Hematopoietic multipotent progenitor cell treated with erythropoietin and hydrocortisone succinate and interleukin-3 and kit ligand, for 17 days (in vitro differentiated cells): ENCODE data around the gene TCF7L2.

Experiments
- DNase-seq: peaks from one replicate; pipeline ENCODE4 v3.0.0-alpha.2; 2015; ENCODE audit warnings: low spot score

TCF7L2 gene

DNA sequence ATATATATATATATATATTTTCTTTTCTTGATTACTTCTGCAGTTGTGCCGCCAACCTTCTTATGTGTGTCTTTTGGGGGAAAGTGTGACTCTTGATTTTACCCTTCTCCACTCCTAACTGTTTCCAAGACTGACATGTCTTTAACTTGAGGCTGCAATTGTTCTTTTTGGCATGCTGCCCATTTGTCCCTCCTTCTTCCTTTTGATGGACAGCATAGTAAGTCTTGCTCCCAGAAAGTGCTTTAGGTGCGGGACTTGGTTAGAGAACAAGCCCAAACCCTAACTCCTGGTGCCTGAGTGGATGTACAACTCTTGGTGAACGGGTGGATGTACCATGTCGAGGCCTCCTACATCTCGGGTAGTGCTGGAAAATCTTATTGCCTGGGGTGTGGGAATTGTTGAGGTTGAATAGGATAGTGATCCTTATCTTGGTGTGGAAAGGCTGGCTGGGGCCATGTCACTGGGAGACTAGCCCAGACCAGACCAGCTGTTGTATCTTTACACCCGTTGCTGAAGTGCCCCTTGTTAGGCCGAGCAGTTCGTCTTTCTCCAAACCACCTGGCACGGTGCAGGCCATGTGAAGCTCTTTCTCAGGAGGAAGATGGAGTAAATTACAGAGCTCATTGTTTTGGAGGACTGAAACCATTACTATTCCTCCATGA, 16.3 kb downstream of the TCF7L2 start:
- DNase-seq, result no peak

DNA sequence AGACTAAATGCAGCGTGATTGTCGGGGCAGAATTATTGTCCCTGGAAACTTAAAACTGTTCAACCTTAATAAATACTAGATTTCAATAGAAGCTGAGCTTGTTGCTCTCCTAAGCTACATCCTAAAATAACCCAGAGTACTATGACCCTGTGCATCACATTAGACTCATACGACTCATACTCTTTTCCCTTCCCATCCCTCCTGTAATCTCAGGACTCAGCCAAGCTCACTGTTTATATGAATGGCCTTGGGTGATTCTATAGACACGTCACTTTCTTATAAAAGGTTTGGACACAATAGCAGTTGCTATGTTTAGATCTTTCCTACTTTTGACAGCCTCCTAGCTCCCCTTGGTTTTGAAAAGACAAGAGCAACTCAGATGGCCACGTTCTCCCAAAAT, 17.2 kb downstream of the TCF7L2 start:
- no peak for DNase-seq

DNA sequence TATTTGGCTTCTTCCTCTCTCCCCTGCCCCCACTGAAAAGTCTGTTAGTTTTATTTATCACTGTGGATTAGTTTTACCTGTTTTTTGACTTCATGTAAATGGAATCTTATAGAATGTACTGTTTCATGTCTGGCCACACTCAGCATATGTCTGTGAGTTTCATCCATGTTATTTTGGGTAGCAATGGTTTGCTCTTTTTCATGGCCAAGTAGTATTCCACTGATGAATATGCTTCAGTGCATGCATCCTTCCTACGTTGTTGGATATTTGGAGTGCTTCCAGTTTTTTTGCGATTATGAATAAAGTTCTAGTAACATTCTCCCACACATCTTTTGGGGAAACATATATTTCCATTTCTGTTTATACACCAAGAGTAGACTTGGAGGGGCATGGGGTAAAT, 19.1 kb downstream of the TCF7L2 start:
- no peak for DNase-seq

DNA sequence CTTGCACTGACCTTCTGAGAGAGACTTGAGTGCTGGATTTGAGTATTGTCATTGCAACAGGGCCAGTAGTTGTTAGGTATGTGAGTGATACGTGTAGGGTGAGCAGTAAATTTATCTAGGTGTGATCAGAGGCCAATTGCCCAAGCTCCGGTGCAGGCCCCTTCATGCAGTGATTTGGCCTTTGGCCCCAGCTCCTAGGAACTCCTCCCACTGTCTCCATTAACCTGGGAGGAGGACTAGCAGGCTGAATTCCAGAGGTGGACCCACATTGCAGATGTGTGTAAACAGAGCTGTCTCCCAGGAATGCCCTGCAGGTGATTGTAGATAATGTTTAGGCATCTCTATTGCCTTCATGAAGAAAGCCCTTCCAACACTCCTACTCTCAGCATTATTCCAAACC, 19.5 kb downstream of the TCF7L2 start:
- no peak for DNase-seq

DNA sequence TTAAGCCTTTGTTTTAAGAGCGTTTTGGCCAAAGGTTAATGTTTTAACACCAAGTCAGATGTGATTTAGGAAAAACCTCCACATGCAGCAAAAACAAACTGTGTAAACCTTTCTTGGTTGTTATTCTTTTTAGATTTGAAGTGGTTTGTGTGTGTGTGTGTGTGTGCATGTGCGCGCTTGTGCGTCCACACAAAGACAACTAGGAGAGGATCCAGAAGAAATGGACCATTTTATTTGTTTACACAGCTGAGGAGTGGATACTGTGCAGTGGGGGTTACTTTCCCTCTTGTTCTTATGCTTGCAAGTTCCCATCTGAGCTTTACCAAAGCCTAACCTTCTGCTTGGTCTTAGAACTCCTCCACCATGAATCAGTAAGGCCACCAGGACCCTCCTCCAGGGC, 20.0 kb downstream of the TCF7L2 start:
- no peak for DNase-seq

DNA sequence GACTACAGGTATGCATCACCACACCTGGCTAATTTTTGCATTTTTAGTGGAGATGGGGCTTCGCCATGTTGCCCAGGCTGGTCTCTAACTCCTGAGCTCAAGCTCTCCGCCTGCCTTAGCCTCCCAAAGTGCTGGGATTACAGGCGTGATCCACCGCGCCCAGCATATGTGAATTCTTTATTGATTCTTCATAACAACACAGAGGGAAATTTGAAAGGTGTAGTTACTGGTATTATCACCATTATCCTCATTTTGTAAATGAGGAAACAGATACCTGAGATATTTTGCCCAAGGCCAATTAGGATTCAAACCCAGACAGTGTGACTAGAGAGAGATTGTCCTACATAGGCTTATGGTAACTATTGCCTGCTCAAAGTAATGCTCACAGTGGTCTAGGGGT, 22.6 kb downstream of the TCF7L2 start:
- no peak for DNase-seq

DNA sequence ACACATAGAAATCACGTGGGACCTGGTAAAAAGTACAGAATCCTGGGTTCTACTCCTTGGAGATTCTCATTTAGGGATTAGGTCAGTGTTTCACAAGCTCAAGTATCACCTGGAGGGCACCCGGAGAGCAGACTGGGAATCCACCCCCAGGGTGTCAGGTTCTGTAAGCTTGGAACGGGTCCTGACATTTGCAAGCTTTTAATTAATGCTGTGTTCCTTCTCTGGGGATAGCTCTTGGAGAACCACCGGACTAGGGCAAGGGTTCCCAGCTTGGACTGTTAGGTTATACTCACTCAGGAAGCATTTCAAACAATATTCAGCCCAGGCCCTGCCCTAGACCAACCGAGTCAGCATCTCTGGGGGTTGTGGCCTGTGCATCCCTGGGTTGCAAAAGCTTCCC, 23.0 kb downstream of the TCF7L2 start:
- DNase-seq, result no peak

DNA sequence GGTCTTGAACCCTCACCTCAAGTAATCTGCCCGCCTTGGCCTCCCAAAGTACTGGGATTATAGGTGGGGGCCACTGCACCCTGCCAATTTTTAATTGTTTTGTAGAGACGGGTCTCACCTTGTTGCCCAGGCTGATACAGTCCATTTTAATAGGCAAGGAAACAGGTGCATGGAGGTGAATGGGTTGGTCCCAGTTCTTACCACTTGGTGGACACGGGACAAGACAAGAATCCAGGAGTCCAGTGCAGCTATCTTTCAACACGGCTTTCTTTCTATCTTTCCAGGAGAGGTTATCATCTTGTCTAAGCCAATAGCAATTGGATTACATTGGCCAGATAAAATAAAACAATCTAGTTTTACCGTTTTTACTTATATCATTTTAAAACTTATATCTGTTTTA, 23.8 kb downstream of the TCF7L2 start:
- DNase-seq, result no peak

DNA sequence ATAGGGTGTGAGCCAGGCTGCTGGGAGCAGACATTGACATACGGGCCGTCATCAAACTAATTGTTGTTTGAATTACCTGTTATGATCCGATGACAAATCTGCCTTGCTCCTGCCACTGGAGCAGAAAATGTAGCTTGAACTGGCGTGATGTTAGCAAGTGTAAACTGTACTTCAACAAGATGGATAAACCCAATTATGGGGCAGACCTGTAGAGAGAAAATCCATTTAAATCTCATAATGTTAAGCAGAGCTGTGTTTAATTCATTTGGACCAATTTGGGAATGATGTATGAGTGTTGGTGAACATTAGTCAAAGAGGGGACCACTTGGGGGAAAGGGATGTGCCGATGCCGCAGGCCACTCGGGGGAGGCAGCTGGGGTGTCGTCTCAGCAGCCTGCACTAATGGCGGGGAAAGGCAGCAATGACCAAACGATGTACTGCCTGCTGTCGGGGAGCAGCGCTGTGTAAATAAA, 27.4 kb downstream of the TCF7L2 start:
- no peak for DNase-seq

DNA sequence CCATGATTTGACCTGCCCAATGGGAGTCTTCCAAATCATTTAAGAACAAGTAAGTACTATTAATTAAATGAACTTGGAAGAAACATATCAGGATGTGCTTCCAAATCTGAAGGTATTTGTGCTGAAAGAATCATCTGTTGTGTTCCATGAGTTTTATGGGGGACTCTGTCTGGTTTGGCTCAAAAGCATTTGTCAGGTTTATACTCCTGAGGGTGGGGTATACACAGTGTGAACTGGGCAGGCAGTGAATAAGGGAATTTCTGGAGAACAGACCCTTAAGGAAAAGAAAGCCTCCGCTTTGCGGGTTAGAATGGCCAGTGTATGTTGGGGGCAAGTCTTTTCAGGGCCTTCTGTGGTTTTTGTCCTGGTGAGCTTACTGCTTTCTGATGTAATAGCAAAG, 29.9 kb downstream of the TCF7L2 start:
- no peak for DNase-seq

DNA sequence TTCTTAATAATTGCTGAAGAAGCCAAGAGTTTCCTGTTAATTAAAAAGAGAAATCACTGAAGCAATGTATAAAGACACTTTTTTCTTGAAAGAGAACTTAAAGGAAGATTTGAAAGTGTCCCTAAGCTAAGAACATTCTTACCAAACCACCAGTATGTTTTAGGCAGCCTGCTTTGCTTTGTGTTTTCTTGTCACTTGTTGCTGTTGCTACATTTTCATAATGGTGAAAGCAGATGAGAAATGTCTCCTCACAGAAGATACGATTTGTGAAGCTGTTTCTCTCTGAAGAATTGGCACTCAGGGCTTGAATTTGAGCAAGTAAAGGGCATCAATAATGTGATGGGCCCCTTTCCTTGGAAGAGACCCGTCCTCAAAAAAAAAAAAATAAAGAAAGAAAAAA, 30.9 kb downstream of the TCF7L2 start:
- DNase-seq, result no peak

DNA sequence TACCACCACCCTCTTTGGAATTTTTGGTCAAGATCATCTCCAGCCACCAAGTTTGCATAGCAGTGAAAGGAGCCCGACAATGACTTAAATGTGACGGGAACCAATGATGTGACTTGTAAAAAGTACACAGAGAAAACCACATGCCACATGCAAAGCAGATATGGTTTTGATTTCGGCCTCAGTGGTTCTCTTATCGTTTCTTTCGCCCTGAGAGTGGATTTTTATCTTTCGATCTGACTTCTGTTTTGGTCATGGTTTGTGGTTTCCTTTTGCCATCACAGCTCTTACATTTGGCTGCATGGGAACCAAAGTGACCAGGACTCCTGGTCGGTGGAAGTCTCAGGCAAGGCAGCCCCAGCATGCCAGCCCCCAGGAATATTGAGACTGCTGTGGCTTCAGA, 31.5 kb downstream of the TCF7L2 start:
- DNase-seq, result no peak

DNA sequence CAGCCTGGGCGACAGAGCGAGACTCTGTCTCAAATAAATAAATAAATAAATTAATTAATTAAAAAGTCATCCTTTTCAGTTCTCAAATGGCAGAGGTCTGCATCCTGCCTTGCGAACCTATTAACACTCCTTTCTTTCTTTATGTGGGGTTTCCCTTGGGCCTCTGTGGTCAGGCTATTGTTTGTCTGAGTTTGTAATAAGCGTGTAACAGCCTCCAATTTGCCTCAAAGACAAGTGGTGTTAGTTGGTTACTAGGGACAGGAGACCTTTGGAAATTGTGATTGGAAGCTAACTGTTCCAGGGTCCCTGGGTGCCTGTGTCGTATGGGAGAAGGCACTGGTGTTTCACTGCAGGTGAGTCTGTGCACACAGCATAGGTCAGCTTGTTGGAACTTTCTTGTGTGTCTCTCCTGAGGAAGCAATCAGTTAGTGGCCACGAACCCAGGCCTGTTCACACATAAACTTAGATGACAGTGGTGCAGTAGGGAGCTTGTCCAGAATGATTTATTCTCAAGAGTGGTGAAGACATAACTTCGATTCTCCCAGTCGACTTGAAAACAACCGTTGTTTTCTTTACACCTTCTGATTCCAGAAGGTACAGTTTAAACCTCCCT, 33.5 kb downstream of the TCF7L2 start:
- no peak for DNase-seq

DNA sequence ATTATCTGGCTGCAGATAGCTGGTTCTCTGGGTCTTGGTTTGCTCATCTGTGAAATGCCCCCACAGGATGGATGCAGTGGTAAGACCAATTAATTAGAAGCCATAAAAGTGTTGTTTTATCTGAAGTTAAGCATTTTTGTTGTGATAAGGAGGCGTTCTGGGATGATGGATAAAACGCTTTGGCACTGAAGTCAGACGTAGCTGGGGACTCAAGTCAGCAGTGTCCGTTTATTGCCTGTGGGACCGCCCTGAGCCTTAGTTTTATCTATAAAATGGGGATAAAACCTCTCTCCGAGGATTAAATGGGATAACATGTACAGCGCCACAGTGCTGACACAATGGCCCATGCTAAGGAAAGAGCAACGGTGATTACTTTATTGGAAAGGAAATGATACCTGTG, 34.7 kb downstream of the TCF7L2 start:
- no peak for DNase-seq

DNA sequence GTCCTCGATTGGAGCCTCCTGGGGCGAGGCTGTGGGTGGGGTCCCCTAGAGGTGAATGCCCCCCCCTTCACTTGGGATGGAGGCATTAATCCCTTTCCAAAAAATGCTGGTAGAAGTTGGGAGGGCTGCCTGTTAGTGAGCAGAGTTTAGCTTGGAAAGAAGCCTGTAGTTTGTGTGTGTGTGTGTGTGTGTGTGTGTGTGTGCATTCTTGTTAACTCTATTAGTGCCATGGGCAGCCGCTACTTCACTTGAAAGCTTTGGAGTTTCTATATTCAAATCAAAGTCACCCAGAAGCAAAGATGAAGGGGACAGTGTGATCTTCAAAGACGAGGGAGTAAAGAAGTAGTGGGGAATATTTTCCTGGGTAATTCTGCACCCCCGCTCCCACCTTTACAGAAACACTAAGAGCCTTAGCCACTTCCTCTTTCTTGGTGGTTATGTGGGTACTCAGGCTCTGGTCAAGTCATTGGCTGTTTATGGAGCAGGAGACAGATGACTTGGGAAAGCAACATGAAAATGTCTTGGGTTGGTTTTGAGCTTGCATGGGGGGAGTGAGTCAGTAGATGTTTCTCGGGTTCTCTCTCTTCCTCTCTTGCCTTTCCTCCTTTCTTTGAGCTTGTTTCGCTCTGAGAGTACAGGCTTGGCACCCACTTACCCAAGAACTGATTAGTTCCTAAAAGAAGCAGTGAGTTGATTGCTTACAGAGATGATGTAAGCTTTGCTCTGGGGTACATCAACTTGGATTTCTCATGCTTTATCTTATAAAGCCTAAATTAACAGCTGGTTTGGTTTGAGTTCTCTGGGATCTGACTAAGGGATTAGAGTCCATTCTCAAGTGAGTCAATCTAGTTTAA, 35.9 kb downstream of the TCF7L2 start:
- DNase-seq, result no peak

DNA sequence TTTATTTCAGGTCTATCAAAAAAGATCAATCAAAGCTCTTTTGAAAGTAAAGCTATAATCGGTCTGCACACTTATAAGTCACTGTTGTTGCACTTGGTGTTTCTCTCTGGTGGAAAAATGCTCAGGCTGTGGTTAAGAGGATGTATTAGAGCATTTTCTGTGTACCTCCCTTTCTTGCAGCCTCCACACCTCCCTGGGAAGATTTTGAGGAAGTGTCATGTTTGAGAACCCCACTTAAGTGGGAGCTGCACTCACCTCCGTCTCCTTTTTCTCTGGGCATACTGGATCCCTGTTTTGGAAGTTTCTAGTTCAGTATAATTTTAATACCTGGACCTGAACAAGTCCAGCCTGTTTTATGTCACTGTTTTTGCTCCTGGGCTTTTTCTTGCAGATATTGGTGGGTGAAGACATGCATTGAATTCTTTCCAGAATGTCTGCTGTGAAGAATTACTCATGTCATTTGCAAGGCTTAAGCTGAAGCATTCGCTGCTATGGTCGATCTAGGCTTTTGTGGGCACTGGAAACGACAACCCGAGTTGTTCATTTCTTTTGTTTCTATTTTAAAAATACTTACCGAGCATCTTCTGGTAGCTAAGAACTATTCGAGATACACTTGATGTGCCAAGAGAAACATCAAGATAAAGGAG, 36.6 kb downstream of the TCF7L2 start:
- no peak for DNase-seq

DNA sequence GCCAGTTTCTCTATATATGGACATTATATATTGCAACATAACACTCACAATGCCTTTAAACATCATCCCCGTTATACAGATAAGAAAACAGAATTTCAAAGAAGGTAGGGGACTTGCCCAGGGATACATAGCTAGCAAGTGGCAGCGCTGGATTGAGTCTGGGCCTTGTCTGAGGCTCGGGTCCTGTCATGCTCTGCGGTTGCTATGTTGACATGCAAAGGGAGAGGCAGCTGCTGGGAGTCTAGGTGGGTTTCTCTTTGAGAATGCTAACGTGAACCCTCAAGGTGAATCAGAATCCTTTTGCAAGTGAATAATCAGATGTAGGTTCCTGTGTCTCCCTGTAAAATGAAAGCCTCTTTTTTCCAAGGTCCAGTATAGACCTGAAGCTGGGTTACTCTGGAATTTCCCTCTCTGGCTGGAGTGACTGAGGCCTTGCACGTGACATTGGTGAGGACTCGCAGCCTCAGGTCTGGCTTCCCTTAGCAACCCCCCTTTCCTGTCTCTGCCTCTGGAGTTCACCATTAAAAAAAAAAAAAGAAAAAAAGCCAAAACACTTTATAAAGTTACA, 38.9 kb downstream of the TCF7L2 start:
- no peak for DNase-seq

DNA sequence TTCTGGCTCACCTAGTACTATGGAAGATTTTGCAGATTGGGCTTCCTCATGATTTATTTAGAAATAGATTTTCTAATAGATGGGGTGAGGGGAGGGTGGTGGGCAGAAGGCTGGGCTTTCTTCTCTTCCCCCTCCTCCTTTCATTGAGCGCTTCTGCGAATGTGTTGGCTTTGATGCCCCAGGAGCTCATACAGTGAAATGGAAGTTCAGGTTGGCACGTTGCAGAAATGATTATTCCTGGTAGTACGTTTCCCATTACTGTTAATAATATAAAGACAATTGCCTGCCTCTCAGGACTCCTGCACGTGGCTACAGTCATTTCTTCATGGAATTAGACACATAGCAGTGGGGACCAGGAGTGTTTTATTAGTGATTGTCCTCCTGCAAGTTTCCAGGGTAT, 39.8 kb downstream of the TCF7L2 start:
- DNase-seq, result no peak

DNA sequence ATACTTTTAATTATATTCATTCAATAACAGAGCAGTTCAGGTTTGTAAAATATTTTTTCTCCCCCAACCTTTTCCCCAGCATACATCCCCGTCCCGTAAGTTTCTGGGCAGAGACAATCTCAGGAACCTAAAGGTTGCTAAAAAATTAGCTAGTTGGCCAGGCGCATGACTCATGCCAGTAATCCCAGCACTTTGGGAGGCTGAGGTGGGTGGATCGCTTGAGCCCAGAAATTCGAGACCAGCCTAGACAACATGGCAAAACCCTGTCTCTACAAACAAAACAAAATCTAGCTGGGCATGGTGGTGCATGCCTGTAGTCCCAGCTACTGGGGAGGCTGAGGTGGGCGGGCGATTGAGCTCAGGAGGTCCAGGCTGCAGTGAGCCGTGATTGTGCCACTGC, 40.2 kb downstream of the TCF7L2 start:
- DNase-seq, result no peak

DNA sequence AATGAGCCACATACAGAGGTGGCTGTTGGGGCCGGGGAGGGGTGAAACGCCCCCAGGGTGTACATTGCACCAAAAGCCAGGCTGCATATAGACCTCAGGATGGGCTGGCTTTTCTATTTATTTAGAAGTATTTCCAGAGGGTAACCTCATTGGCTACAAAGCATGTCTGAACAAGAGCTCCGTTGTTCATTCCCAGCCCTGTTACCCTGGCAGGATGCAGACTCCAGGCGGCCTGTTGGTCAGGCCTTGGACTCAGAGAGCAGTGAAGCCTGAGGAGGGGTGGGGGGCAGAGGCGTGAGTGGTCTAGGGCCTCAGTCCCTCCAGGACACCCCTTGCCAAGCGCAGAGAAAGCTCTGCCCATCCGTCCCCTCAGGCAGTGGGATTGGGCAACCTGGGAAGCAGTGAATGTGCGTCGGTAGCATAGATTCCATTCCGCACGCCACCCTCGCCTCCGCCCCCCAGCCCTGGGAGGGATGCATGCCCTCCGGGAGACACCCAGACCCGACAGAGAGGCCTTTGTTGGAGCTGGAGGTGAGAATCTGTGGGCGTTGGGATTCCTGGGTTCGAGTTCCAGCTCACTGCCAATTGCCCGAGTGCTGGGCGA, 41.9 kb downstream of the TCF7L2 start:
- DNase-seq, result no peak

DNA sequence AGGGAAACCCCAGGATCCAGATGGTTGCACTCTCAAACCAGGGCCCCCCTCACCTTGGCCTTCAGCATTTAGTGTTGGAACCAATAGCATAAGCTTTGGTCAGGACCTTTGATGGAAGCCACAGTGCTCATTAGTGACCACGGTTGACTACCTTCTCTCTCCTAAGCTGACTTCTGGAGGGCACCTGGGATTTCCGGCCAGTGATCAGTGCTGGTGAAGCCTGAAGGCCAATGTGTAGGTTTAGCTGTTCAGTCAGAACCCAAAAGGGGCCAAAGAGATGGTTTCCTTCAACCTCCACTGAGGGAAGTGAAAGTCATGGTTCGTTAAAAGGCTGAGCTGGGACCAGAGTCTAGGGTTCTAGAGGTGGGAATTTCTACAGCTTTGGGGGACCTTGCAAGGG, 46.4 kb downstream of the TCF7L2 start:
- DNase-seq, result no peak

DNA sequence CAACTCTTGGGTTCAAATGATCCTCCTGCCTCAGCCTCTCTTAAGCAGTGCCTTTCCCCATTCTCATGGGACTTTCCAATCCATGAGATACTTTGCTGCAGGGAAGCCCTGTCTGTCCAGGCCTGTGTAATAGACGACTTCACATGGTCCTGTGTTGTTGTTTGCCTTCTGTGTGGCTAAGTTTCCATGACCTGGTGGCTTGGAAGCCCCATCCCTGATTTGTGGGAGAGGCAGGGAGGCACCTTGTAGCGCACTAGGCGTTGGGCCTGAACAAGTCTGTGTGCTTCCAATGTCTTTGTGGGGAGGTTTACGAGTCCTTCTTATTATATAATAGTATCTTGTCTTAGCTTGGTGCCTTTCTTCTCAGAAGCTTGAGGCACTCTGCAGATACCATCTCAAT, 49.1 kb downstream of the TCF7L2 start:
- DNase-seq, result no peak
